Stimulated activated CD4-positive, alpha-beta T cell treated with anti-CD3 and anti-CD28 coated beads, Interleukin-2, amount 100 ng/mL, for 48 hours (primary cell): ENCODE data around the gene DIPK1B.
A peak's percentile ranks its signal among the peaks of the same experiment; 100 is the strongest.
"Not testable (repeated sequence)": the region's sequence is repeated elsewhere in the genome, so short reads cannot be mapped to it uniquely, and the experiment has no call there.

Source experiments
- DNase-seq, 2 donors: peaks; one replicate each; pipeline ENCODE4 v3.0.0-alpha.2; 2020

Gene DIPK1B

DNA sequence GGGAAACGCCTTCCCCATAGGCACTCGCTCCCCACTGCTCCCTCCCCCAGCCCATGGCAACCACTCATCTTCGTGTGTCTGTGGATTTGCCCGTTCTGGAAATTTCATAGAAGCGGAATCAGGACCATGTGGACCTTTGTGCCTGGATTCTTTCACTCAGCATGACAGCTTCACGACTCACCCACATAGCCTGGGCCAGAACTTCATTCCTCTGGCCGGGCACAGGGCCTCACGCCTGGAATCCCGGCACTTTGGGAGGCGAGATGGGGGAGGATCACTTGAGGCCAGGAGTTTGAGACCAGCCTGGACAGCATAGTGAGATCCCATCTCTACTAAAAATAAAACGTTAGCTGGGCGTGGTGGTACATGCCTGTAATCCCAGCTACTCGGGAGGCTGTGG is 12.1 kb upstream of the DIPK1B start:
- no peak for DNase-seq

DNA sequence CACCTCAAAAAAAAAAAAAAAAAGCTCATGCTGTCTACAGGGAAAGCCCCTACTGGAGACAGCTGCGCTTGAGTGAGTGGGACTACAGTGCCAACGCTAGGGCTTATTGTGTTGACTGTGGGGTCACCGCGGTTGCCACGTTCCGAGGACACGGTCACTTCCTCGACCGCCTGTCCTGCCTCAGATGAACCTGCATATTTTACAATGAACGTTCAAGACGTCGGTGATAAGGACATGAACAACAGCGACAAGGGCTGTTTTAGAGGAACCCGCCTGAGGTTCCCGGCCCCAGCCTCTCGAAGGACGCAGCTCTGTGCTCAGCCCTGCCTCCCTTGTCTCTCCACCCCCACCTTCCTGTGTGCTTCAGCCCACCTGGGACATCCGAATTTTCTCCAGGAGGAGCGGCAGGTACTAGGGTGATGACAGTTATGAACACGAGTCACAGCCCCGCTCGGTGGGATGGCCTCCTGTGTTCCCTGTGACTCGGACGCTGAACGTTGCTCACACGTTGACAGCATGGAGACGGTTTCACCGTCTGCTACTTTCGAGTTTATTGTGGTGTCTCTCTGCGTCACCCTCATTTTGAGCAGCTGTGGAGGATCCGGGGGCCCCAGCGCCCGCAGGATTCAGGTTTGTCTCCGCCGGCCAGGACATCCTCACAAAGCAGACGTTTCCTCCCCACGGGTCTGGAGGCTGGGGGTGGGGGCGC is 11.3 kb upstream of the DIPK1B start:
- DNase-seq, result peak; percentile 64

- no peak for DNase-seq
Observed at GRCh38 chr9:136701668-136702053, 10.7 kb upstream of the DIPK1B start.

GRCh38 chr9:136703276-136703860 is 9.0 kb upstream of the DIPK1B start:
- no peak for DNase-seq

DNA sequence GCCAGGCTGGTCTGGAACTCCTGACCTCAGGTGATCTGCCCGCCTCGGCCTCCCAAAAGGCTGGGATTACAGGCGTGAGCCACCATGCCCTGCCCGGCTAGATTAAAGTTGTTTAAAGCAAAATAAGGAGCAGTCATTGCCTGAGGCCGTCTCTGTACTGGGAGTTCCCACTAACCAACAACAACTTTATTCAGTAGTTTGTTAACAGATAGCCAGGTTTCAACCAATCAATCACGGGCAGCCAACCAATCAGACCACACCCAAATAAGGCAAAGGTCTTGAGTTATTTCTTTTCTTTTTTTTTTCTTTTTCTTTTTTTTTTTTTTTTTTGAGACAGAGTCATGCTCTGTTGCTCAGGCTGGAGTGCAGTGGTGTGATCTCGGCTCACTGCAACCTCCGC is 7.6 kb upstream of the DIPK1B start:
- DNase-seq, result not testable (repeated sequence)

DNA sequence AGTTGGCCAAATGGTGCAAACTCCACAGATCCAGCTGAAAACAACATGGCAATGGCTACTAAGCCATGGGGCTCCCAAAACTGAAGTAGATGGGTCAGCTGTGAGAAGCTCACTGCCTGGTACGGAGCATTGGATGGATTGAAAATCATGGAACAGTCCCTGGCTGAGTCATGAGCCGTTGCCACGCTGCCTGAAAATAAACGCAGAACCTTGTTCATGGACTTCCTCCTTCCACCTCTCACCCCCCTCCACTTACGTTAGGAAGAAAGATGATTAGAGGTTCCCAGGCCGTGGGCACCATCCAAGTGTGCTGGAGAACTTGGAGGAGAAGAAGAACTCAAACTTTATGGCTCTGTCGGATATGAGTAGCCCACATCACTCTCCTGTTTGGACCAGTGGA is 6.8 kb upstream of the DIPK1B start:
- DNase-seq, result no peak

DNA sequence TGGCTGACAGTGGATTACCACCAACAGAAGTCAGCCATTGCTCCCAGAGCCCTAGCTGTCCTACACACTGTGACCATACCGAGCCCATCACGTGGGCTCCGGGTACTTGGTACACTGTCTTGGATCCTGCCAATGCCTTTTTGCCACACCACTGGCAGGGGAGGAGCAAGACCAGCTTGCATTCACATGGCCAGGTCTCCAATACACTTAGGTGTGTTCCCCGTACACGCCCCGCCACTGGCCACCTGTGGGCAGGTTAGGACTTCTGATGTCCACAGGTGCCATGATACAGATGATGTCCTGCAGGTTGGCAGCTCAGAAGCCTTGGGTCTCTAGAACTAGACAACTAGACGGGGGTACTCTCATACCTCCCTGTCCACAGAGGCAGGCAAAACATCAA is 5.4 kb upstream of the DIPK1B start:
- DNase-seq, result no peak

DNA sequence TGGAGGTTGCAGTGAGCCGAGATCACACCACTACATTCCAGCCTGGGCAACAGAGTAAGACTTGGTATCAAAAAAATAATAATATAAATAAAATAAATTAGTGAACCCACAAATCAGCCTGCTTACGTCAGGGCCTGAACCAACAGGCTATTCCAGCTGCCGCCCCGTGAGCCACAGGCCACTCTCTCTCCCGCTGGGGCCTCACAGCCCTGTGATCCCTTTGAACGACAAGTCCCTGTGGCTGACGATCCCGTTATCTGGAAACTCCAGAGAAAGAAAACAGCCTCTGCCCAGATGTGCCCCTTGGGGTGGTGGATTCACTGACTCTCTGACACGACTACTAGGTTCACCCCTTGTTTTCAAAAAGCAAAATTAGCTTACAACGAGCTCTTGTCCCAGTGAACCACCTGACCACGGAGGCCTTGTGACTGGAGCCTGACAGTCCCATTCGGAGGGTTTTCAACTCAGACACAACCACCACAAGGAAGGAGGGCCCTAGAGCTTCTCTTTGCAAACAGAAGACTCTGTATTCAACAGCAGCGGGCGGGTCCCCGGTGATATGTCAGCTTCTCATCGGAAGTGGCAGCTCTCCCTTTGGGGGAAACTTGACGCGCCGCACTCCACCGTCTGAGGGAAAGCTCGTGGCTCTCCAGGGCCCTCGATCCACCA is 4.4 kb upstream of the DIPK1B start:
- no peak for DNase-seq

DNA sequence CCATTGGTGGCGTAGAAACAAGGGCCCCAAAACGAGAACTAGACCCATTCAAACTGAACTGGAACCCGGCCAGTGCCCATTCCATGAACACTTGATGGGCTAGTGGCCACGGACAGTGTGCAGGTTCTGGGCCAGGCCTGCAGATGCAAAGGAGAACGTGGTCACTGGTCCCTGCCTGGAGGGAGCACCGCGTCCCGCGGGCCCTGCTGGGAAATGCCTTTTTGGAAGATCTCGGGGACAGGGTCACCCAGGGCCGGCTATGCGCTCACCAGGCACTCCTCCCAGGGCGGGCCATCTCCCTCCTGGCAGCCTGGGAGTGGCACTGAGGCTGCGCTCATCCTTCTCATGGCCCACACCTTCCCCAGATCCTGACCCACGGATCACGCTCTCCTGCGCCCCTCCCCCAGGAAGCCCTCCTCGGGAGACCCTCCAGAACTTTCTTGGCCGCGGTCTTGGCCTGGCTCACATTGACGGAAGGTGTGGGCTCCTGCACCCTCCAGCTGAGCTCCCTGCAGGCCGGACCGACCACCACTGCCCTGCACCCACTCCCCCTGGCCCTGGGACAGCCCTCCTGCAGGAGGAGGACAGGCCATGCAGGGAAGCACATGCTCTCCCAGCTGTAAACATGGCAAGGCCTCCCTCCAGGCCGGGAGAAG is 2.8 kb upstream of the DIPK1B start:
- DNase-seq, result no peak

DNA sequence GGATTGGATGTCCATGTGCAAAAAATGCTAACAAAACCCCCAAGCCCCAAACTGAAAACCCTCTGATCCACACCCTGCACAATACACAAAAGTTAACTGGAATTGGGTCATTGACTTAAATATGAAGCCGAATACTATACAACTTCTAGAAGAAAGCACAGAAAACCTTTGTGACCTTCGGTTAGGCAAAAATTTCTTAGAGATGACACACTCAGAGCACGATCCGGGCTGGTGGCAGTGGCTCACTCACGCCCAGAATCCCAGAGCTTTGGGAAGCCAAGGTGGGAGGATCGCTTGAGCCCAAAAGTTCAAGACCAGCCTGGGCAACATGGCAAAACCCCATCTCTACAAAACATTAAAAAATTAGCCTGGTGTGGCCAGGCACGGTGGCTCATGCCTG is 1.8 kb upstream of the DIPK1B start:
- DNase-seq, result no peak

DNA sequence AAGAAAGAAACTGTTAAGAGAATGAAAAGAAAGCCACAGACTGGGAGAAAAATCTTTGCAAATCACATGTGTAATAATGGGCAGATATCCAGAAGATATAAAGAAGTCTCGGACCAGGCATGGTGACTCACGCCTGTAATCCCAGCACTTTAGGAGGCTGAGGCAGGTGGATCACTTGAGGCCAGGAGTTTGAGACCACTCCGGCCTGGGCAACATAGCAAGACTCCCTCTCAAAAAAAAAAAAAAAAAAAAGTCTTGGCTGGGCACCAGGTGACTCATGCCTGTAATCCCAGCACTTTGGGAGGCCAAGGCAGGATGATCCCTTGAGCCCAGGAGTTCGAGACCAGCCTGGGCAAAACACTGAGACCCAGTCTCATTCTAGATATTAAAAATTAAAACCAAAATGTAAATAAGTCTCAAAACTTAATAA is 1.1 kb upstream of the DIPK1B start:
- not testable (repeated sequence) for DNase-seq

DNA sequence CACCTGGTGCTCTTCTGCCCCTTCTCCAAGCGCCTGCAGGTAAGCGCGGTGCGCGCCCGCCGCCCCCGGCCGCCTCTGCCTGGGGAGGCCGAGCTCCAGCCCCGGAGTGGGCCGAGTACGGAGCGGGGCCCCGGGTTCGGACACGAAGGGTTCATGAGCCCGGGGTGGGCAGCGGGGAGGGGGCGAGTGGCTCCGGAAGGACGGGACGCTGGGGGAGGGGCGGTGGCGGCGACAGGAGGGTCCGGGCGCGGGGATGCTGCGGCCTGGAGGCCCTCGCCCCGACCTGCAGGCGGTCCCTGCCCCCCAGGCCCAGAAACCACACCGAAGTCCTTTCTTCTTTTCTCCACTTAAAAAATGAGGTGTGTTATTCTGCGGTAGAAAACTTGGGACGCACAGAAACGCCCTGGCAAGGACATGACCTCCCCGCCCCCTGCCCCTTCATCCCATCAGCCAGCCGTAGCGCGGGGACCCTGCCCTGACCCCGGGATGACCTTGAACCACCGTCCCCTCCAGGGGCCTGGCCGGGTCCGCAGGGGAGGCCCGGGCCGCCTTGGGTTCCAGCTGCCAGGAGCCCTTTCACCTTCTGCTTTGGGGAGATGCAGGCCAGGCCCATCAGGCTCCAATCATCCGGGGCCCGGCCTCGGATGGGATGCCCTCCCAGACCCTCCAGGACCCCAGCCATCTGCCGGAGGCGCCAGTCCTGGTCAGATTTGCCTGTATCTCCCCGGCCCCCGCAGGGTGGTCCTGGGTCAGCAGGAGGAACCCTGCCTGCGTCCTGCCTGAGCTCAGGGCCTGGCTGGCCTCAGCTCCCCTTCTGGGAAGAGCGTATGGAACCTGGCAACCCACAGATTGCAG is 545 bp downstream of the DIPK1B start:
- DNase-seq, result no peak

- no peak for DNase-seq
Observed at GRCh38 chr9:136713550-136713949, 1.2 kb downstream of the DIPK1B start.

GRCh38 chr9:136714096-136714892 is 1.9 kb downstream of the DIPK1B start:
- no peak for DNase-seq

DNA sequence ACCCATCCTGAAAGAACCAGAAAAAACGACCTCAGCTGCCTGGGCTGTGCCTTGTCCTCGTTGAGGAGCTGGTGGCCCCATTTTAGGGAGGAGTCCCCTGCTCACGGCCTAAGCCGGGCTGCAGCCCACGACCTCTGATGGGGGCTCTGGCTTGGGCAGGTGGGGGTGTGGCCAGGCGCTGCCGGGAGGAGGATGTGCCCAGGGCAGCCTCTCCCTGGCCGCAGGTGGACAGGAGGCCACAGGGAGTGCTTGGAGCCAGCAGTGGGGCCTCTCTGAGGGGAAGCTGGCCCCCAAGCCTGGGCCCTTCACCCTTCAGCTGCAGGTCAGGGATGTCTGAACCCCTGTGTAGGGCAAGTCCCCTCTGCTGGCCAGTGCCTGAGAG is 2.5 kb downstream of the DIPK1B start:
- no peak for DNase-seq

GRCh38 chr9:136717399-136717798 is 5.0 kb downstream of the DIPK1B start:
- DNase-seq, result no peak

- no peak for DNase-seq
Observed at GRCh38 chr9:136718345-136719194, 6.2 kb downstream of the DIPK1B start.

GRCh38 chr9:136719195-136719880 is 7.0 kb downstream of the DIPK1B start:
- DNase-seq, result no peak

DNA sequence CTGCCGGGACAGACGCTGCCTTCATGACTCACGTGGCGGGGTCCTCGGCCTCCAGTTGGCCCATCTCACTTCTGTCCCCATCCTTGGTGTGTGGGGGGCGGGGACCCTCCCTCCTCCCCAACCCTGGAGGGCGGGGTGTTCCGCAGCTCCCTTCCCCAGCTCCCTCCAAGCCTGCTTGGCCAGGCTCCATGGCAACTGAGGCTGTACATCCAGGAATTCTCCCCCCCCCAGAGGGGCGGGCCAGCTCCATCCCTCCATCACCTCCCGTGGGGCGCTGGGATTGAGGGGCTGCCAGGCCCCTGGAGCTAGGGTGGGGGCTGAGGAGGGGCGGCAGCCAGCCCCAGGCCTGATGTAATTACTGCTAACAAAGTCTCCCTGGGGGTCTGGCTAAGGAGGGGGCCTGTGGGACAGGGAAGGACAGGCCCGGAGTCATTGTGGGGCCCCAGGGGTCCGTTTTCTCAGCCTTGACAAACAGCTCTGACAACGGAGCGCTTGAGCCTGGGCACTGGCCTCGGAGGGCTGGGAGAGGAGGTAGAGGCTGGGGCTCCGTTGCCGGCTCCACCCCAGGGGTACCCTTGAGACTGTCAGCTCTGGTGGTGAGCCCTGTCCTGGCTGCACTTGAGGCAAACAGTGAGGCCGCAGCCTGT is 8.0 kb downstream of the DIPK1B start:
- DNase-seq, result no peak

DNA sequence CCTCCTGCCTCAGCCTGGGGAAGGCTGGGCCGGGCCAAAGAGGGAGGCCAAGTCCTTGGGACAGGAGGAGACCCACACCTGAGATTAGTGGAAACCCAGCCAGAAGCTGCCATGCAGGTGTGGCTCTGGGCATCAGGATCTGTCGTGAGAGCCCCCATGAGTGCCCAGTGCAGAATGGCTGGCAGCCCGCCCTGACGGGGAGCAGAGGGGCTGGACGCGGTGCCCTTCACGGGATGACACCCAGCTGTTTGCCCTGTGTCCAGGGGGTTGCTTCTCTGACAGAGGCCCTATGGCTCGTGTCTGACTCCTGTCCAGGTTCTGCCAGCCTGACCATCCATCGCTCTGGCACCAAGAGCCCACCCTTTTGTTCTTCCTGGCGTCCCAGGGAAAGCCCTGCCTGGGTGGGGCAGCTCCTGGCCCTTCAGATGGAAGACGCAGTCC is 8.5 kb downstream of the DIPK1B start:
- no peak for DNase-seq
